ENCODE measurements around the gene M6PR.
A peak's percentile ranks its signal among the peaks of the same experiment; 100 is the strongest.

The M6PR gene

DNA sequence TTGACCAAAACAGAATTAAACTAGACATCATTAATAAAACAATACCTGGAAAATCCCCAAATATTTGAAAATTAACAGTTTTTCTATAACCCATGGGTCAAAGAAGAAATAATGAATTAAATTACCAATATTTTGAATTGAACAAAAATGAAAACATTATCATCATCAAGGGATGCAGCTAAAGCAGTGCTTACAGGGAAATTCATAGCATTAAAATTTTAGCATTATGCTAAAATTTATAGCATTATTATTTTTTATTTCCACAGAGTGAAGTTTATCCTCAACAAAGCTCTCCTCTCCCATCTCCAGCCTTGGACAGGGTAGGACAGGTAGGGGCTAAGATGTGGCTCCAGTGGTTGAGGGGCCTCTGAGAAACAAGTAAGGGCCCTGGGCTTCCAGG, 19.3 kb upstream of the M6PR start:
- DNase-seq (ENCODE audit: low spot score in 2 of 2) (no peak), ATAC-seq (ENCODE audit: low read depth) (no peak)
- Mint-ChIP-seq H3K27ac (no peak overlapping the region), H3K36me3 (peaks cover 12% of the 10 kb centered on the region), H3K4me3 (no peak overlapping the region), H3K9me3 (peaks cover 13% of the 10 kb centered on the region), H3K4me1 (no peaks in the 10 kb centered on the region), H3K27me3 (no peaks in the 10 kb centered on the region)

GRCh38 chr12:8960176-8960575, 10.7 kb upstream of the M6PR start:
- no peak overlapping the region for H3K4me3 Mint-ChIP-seq
- H3K27me3 Mint-ChIP-seq = no peaks in the 10 kb centered on the region
- no peak for ATAC-seq (ENCODE audit: low read depth)
- no peak overlapping the region for H3K27ac Mint-ChIP-seq
- H3K4me1 Mint-ChIP-seq = no peaks in the 10 kb centered on the region
- peaks cover 7% of the 10 kb centered on the region for H3K9me3 Mint-ChIP-seq
- H3K36me3 Mint-ChIP-seq = peaks cover 23% of the 10 kb centered on the region
- no peak for DNase-seq (ENCODE audit: low spot score in 2 of 2)

- peaks cover 16% of the 10 kb centered on the region for H3K36me3 Mint-ChIP-seq
- H3K27me3 Mint-ChIP-seq = no peaks in the 10 kb centered on the region
- no peak overlapping the region for H3K27ac Mint-ChIP-seq
- H3K4me3 Mint-ChIP-seq = no peak overlapping the region
- DNase-seq (ENCODE audit: low spot score in 2 of 2) (no peak), ATAC-seq (ENCODE audit: low read depth) (no peak)
- no peaks in the 10 kb centered on the region for H3K4me1 Mint-ChIP-seq
- peaks cover 4% of the 10 kb centered on the region for H3K9me3 Mint-ChIP-seq
Measured at GRCh38 chr12:8958066-8958465, 8.6 kb upstream of the M6PR start.

DNA sequence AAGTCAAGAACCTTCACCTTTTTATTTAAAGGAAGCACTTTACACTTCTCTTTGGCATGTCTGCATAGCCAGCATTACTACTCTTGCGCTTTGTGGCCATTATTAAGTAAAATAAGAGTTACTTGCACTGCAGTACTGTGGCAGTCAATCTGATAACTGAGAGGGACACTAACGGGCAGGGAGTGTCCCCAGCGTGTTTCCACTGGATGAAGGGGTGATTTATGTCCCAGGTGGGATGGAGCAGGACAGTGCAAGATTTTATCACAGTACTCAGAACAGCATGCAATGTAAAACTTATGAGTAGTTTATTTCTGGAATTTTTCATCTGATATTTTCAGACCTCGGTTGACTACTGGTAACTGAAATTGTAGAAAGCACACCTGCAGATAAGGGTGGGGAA, 8.1 kb upstream of the M6PR start:
- H3K4me3 Mint-ChIP-seq = no peak overlapping the region
- H3K36me3 Mint-ChIP-seq = peaks cover 20% of the 10 kb centered on the region
- no peaks in the 10 kb centered on the region for H3K4me1 Mint-ChIP-seq
- no peak overlapping the region for H3K27ac Mint-ChIP-seq
- DNase-seq (ENCODE audit: low spot score in 2 of 2) (no peak), ATAC-seq (ENCODE audit: low read depth) (no peak)
- H3K9me3 Mint-ChIP-seq = peaks cover 6% of the 10 kb centered on the region
- H3K27me3 Mint-ChIP-seq = no peaks in the 10 kb centered on the region

GRCh38 chr12:8956772-8957171, 7.3 kb upstream of the M6PR start:
- no peaks in the 10 kb centered on the region for H3K27me3 Mint-ChIP-seq
- peaks cover 16% of the 10 kb centered on the region for H3K36me3 Mint-ChIP-seq
- DNase-seq (ENCODE audit: low spot score in 2 of 2) (no peak), ATAC-seq (ENCODE audit: low read depth) (no peak)
- peaks cover 4% of the 10 kb centered on the region for H3K9me3 Mint-ChIP-seq
- no peak overlapping the region for H3K4me3 Mint-ChIP-seq
- no peak overlapping the region for H3K27ac Mint-ChIP-seq
- no peaks in the 10 kb centered on the region for H3K4me1 Mint-ChIP-seq

DNA sequence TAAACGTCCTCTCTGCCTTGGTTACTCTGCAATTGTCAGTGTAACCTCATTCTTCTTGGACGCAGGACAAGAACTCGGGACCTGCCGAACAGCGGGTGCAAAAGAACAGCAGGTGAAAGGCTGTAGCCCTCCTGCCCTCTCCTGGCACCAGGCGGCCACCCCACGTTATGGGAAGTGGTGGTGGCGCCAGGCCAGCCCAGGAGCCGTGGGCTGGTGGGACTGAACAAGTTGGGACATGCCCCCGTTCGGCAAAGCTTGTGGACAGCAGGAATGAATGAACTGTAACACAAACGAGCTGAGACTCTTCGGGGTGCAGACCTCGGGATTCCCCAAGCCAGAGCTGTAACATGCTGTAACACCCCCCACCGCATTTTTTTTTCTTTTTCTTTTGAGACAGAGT, 6.6 kb upstream of the M6PR start:
- no peak for DNase-seq (ENCODE audit: low spot score in 2 of 2)
- Mint-ChIP-seq H3K9me3 (peaks cover 4% of the 10 kb centered on the region), H3K27me3 (no peaks in the 10 kb centered on the region), H3K4me1 (no peaks in the 10 kb centered on the region), H3K4me3 (no peak overlapping the region), H3K36me3 (peaks cover 16% of the 10 kb centered on the region), H3K27ac (no peak overlapping the region)
- no peak for ATAC-seq (ENCODE audit: low read depth)

GRCh38 chr12:8953773-8954402, 4.4 kb upstream of the M6PR start:
- no peaks in the 10 kb centered on the region for H3K27me3 Mint-ChIP-seq
- ATAC-seq (ENCODE audit: low read depth) = no peak
- DNase-seq (ENCODE audit: low spot score in 2 of 2) = no peak

DNA sequence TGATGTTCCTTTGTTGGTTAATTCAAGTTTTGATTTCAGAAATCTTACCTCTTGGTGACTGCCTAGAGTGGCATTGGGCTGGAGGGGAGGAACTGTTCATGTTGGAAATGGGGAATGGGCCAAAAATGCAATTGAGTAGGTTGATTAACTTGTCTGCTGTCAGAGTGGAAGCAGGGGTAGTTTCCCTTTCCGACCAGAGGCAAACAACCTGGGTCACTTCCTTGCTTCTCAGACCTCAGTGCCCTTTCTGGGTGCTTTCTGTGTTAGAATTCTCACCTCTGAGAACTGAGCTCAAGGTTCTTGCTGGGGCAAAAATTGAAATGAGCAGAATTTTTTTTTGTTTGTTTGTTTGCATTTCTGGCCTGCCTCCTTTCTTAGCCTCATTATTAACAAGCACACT, 2.3 kb upstream of the M6PR start:
- ATAC-seq (ENCODE audit: low read depth) = no peak
- peaks cover 4% of the 10 kb centered on the region for H3K9me3 Mint-ChIP-seq
- H3K36me3 Mint-ChIP-seq = peaks cover 10% of the 10 kb centered on the region
- no peak for DNase-seq (ENCODE audit: low spot score in 2 of 2)
- no peak overlapping the region for H3K27ac Mint-ChIP-seq
- no peak overlapping the region for H3K4me3 Mint-ChIP-seq
- H3K4me1 Mint-ChIP-seq = peaks cover 18% of the 10 kb centered on the region
- no peaks in the 10 kb centered on the region for H3K27me3 Mint-ChIP-seq

More at GRCh38 chr12:8953773-8954402, 4.4 kb upstream of the M6PR start:
- peaks cover 4% of the 10 kb centered on the region for H3K9me3 Mint-ChIP-seq
- H3K4me3 Mint-ChIP-seq = no peak overlapping the region
- peaks cover 12% of the 10 kb centered on the region for H3K36me3 Mint-ChIP-seq
- H3K27ac Mint-ChIP-seq = no peak overlapping the region
- peaks cover 6% of the 10 kb centered on the region for H3K4me1 Mint-ChIP-seq

GRCh38 chr12:8950702-8951478, 1.4 kb upstream of the M6PR start:
- Mint-ChIP-seq H3K4me1 (peaks cover 24% of the 10 kb centered on the region), H3K4me3 (peak overlapping the region; percentile 94), H3K27me3 (no peaks in the 10 kb centered on the region), H3K27ac (peak overlapping the region; percentile 97), H3K9me3 (peaks cover 4% of the 10 kb centered on the region), H3K36me3 (peaks cover 7% of the 10 kb centered on the region)
- ATAC-seq (ENCODE audit: low read depth) (no peak), DNase-seq (ENCODE audit: low spot score in 2 of 2) (no peak)

DNA sequence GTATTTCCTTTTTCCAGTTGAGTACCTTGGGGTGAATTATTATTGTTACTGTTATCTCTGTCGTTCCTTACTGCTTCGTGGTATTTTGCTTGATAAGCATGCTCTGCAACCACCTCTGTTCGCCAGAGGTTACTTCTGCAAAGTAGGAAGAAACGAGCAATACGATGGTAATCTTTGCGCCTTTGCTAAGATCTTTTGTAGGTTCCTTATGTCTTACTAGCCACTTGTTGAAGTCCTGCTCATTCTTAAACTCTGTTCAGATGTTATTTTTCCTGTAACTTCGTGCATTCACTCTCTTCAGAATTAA, 729 bp upstream of the M6PR start:
- no peaks in the 10 kb centered on the region for H3K27me3 Mint-ChIP-seq
- ATAC-seq (ENCODE audit: low read depth) (peak; percentile 45), DNase-seq (ENCODE audit: low spot score in 2 of 2) (no peak)
- H3K4me3 Mint-ChIP-seq = peak overlapping the region; percentile 94
- H3K4me1 Mint-ChIP-seq = peaks cover 24% of the 10 kb centered on the region
- H3K9me3 Mint-ChIP-seq = peaks cover 4% of the 10 kb centered on the region
- H3K27ac Mint-ChIP-seq = peak overlapping the region; percentile 97
- H3K36me3 Mint-ChIP-seq = peaks cover 9% of the 10 kb centered on the region

- ATAC-seq (ENCODE audit: low read depth) (no peak), DNase-seq (ENCODE audit: low spot score in 2 of 2) (peak in 1 of 2 donors; percentile 12)
- no peaks in the 10 kb centered on the region for H3K27me3 Mint-ChIP-seq
- peak overlapping the region; percentile 94 for H3K4me3 Mint-ChIP-seq
- peak overlapping the region; percentile 97 for H3K27ac Mint-ChIP-seq
- H3K9me3 Mint-ChIP-seq = peaks cover 4% of the 10 kb centered on the region
- H3K36me3 Mint-ChIP-seq = peaks cover 10% of the 10 kb centered on the region
- H3K4me1 Mint-ChIP-seq = peaks cover 24% of the 10 kb centered on the region
Measured at GRCh38 chr12:8948701-8949341, 624 bp downstream of the M6PR start.

DNA sequence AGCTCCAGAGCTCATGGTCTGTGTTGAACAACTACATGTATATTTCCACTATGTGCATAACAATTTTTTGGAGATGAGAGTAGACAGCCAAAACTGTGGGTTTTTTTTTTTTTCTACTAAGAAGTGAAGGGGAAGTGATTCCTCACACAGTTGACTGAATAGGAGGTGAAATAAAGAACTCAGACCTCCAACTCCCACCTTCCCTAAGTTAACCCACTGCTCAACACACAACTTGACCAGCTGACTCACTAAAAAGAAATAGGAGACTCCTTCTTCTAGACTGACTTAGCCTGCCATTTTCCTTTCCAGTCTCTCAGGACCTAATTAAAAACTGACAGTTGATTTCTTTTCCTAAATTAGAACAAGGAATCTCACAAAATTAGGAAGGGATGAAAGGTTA, 1.7 kb downstream of the M6PR start:
- Mint-ChIP-seq H3K27ac (peak overlapping the region; percentile 41), H3K27me3 (no peaks in the 10 kb centered on the region), H3K36me3 (peaks cover 12% of the 10 kb centered on the region), H3K4me1 (peaks cover 24% of the 10 kb centered on the region), H3K4me3 (peak overlapping the region; percentile 14), H3K9me3 (no peaks in the 10 kb centered on the region)
- ATAC-seq (ENCODE audit: low read depth) (no peak), DNase-seq (ENCODE audit: low spot score in 2 of 2) (no peak)

- peaks cover 24% of the 10 kb centered on the region for H3K4me1 Mint-ChIP-seq
- H3K9me3 Mint-ChIP-seq = no peaks in the 10 kb centered on the region
- H3K4me3 Mint-ChIP-seq = no peak overlapping the region
- ATAC-seq (ENCODE audit: low read depth) = no peak
- no peak for DNase-seq (ENCODE audit: low spot score in 2 of 2)
- H3K27me3 Mint-ChIP-seq = no peaks in the 10 kb centered on the region
- H3K27ac Mint-ChIP-seq = peak overlapping the region; percentile 41
- peaks cover 12% of the 10 kb centered on the region for H3K36me3 Mint-ChIP-seq
Measured at GRCh38 chr12:8946733-8947132, 2.7 kb downstream of the M6PR start.

GRCh38 chr12:8943565-8944186, 5.8 kb downstream of the M6PR start:
- Mint-ChIP-seq H3K36me3 (peaks cover 18% of the 10 kb centered on the region), H3K4me1 (peaks cover 17% of the 10 kb centered on the region), H3K27me3 (no peaks in the 10 kb centered on the region), H3K9me3 (no peaks in the 10 kb centered on the region), H3K4me3 (no peak overlapping the region), H3K27ac (no peak overlapping the region)
- DNase-seq (ENCODE audit: low spot score in 2 of 2) = no peak
- no peak for ATAC-seq (ENCODE audit: low read depth)
